ENCODE data around the gene MAEL.

Gene MAEL

GRCh38 chr1:167052389-167052788 lies 63.3 kb downstream of the MAEL start:
- H3K27ac ChIP-seq, result no peak overlapping the region
- DNase-seq (ENCODE audit: low read depth, low spot score), result no peak

GRCh38 chr1:167054531-167054930 lies 65.5 kb downstream of the MAEL start:
- no peak overlapping the region for H3K27ac ChIP-seq

GRCh38 chr1:167054946-167055630 lies 66.0 kb downstream of the MAEL start:
- DNase-seq (ENCODE audit: low read depth, low spot score), result no peak
- no peak overlapping the region for H3K27ac ChIP-seq

More at GRCh38 chr1:167054531-167054930, 65.5 kb downstream of the MAEL start:
- DNase-seq (ENCODE audit: low read depth, low spot score), result no peak

GRCh38 chr1:167056529-167057231 lies 67.6 kb downstream of the MAEL start:
- H3K27ac ChIP-seq, result no peak overlapping the region
- DNase-seq (ENCODE audit: low read depth, low spot score), result no peak

- H3K27ac ChIP-seq, result no peak overlapping the region
- no peak for DNase-seq (ENCODE audit: low read depth, low spot score)
Measured at GRCh38 chr1:167057241-167057688, 68.2 kb downstream of the MAEL start.

- no peak for DNase-seq (ENCODE audit: low read depth, low spot score)
- no peak overlapping the region for H3K27ac ChIP-seq
Measured at GRCh38 chr1:167059045-167059808, 70.1 kb downstream of the MAEL start.

GRCh38 chr1:167059809-167060107 lies 70.7 kb downstream of the MAEL start:
- no peak for DNase-seq (ENCODE audit: low read depth, low spot score)
- no peak overlapping the region for H3K27ac ChIP-seq

- DNase-seq (ENCODE audit: low read depth, low spot score), result no peak
- no peak overlapping the region for H3K27ac ChIP-seq
Measured at GRCh38 chr1:167060141-167061072, 71.3 kb downstream of the MAEL start.

GRCh38 chr1:167061073-167061464 lies 72.0 kb downstream of the MAEL start:
- no peak overlapping the region for H3K27ac ChIP-seq
- no peak for DNase-seq (ENCODE audit: low read depth, low spot score)

- H3K27ac ChIP-seq, result no peak overlapping the region
- DNase-seq (ENCODE audit: low read depth, low spot score), result no peak
Measured at GRCh38 chr1:167064621-167065020, 75.5 kb downstream of the MAEL start.

GRCh38 chr1:167065471-167065870 lies 76.4 kb downstream of the MAEL start:
- DNase-seq (ENCODE audit: low read depth, low spot score), result no peak

GRCh38 chr1:167066333-167067122 lies 77.4 kb downstream of the MAEL start:
- DNase-seq (ENCODE audit: low read depth, low spot score), result no peak

More at GRCh38 chr1:167065471-167065870, 76.4 kb downstream of the MAEL start:
- no peak overlapping the region for H3K27ac ChIP-seq

GRCh38 chr1:167067904-167068303 lies 78.8 kb downstream of the MAEL start:
- no peak overlapping the region for H3K27ac ChIP-seq
- no peak for DNase-seq (ENCODE audit: low read depth, low spot score)

More at GRCh38 chr1:167066333-167067122, 77.4 kb downstream of the MAEL start:
- H3K27ac ChIP-seq, result no peak overlapping the region

GRCh38 chr1:167068761-167069160 lies 79.7 kb downstream of the MAEL start:
- no peak overlapping the region for H3K27ac ChIP-seq
- no peak for DNase-seq (ENCODE audit: low read depth, low spot score)

- no peak overlapping the region for H3K27ac ChIP-seq
- DNase-seq (ENCODE audit: low read depth, low spot score), result no peak
Measured at GRCh38 chr1:167071286-167071685, 82.2 kb downstream of the MAEL start.

All from epithelial cell of prostate (primary cell).